Neural cell (in vitro differentiated cells): ENCODE measurements around the gene HDAC3. TPM values are rescaled to one million over a fixed set of nuclear protein-coding genes. Genes with fewer than 3 reads are reported as not detected.

Source experiments
- H2AFZ ChIP-seq: fragments of 200-600, 300-800 bp; sonication (generic), shearing (Covaris generic); 2 replicates; pipeline ENCODE4 v1.6.0; 2014; ENCODE audit warnings: low read depth, mild to moderate bottlenecking, antibody characterized with exemption, low read length, moderate library complexity
- H3F3A ChIP-seq: fragments of 200-600 bp; shearing (Covaris generic); 2 replicates; pipeline ENCODE4 v1.6.1; 2016; ENCODE audit warnings: mild to moderate bottlenecking, moderate library complexity, mixed read lengths, antibody characterized with exemption, low read length; ENCODE audit not compliant: insufficient read depth, poor library complexity, severe bottlenecking
- H3K27ac ChIP-seq: fragments of 200-600, 300-800 bp; sonication (generic), shearing (Covaris generic); 2 replicates; pipeline ENCODE4 v1.5.1; 2014; ENCODE audit warnings: mild to moderate bottlenecking, low read length, moderate library complexity
- H3K27me3 ChIP-seq: fragments of 300-800, 200-600 bp; sonication (generic), shearing (Covaris generic); 2 replicates; pipeline ENCODE4 v1.6.0; 2014; ENCODE audit warnings: mild to moderate bottlenecking, low read depth, low read length, moderate library complexity; ENCODE audit not compliant: insufficient read depth
- H3K36me3 ChIP-seq: fragments of 300-800, 200-600 bp; sonication (generic), shearing (Covaris generic); 2 replicates; pipeline ENCODE4 v1.5.1; 2014; ENCODE audit warnings: mild to moderate bottlenecking, antibody characterized with exemption, low read length, moderate library complexity; ENCODE audit not compliant: insufficient read depth
- H3K4me2 ChIP-seq: fragments of 300-800, 200-600 bp; sonication (generic), shearing (Covaris generic); 2 replicates; pipeline ENCODE4 v1.6.0; 2014; ENCODE audit warnings: mild to moderate bottlenecking, low read length
- H3K4me3 ChIP-seq: fragments of 300-800, 200-600 bp; sonication (generic), shearing (Covaris generic); 2 replicates; pipeline ENCODE4 v1.5.1; 2014; ENCODE audit warnings: mild to moderate bottlenecking, low read length, moderate library complexity
- H3K79me2 ChIP-seq: fragments of 200-600 bp; shearing (Covaris generic); replicated peaks from 2 replicates; pipeline ENCODE4 v1.6.0; 2014; ENCODE audit warnings: mild to moderate bottlenecking, low read length, moderate library complexity; ENCODE audit not compliant: insufficient read depth
- H3K9ac ChIP-seq: fragments of 300-800, 200-600 bp; sonication (generic), shearing (Covaris generic); 2 replicates; pipeline ENCODE4 v1.6.1; 2016; ENCODE audit warnings: mild to moderate bottlenecking, low read length, mixed read lengths
- H3K9me2 ChIP-seq: fragments of 200-600 bp; shearing (Covaris generic); 2 replicates; pipeline ENCODE4 v1.6.1; 2016; ENCODE audit warnings: mild to moderate bottlenecking, low read length, mixed read lengths; ENCODE audit not compliant: insufficient read depth
- H3K9me3 ChIP-seq: fragments of 200-600, 300-800 bp; sonication (generic), shearing (Covaris generic); 2 replicates; pipeline ENCODE4 v1.6.1; 2016; ENCODE audit warnings: mild to moderate bottlenecking, mixed run types, low read length, moderate library complexity, mixed read lengths
- H4K20me1 ChIP-seq: fragments of 200-600 bp; shearing (Covaris generic); 2 replicates; pipeline ENCODE4 v1.6.1; 2016; ENCODE audit warnings: mild to moderate bottlenecking, mixed run types; ENCODE audit not compliant: insufficient read depth
- CTCF ChIP-seq: fragments of 450-650 bp; IDR thresholded peaks from 2 replicates; pipeline ENCODE4 v1.5.1; 2014; ENCODE audit warnings: antibody characterized with exemption, mild to moderate bottlenecking, moderate library complexity; ENCODE audit not compliant: poor library complexity, severe bottlenecking
- EP300 ChIP-seq: fragments of 450-650 bp; conservative IDR thresholded peaks from 2 replicates; pipeline ENCODE4 v1.6.1; 2014; ENCODE audit warnings: antibody characterized with exemption, mild to moderate bottlenecking, moderate library complexity; ENCODE audit not compliant: poor library complexity, severe bottlenecking
- EZH2 ChIP-seq: fragments of 200-600, 300-800 bp; shearing (Covaris generic), sonication (generic); IDR thresholded peaks from 2 replicates; pipeline ENCODE4 v1.6.1; 2014; ENCODE audit warnings: antibody characterized with exemption, low read length, borderline replicate concordance, mild to moderate bottlenecking; ENCODE audit not compliant: insufficient read depth, poor library complexity, severe bottlenecking
- MXI1 ChIP-seq: fragments of 450-650 bp; conservative IDR thresholded peaks from 2 replicates; pipeline ENCODE4 v1.6.1; 2014; ENCODE audit warnings: antibody characterized with exemption, mild to moderate bottlenecking; ENCODE audit not compliant: poor library complexity, severe bottlenecking
- POLR2AphosphoS5 ChIP-seq: IDR thresholded peaks from 2 replicates; pipeline ENCODE4 v1.6.1; 2012
- RAD21 ChIP-seq: fragments of 450-650 bp; conservative IDR thresholded peaks from 2 replicates; pipeline ENCODE4 v1.6.1; 2014; ENCODE audit warnings: antibody characterized with exemption, mild to moderate bottlenecking, moderate library complexity
- REST ChIP-seq: IDR thresholded peaks from 2 replicates; pipeline ENCODE4 v1.6.1; 2012; ENCODE audit warnings: borderline replicate concordance
- SMC3 ChIP-seq: fragments of 450-650 bp; conservative IDR thresholded peaks from 2 replicates; pipeline ENCODE4 v1.6.1; 2014; ENCODE audit warnings: antibody characterized with exemption, mild to moderate bottlenecking, moderate library complexity; ENCODE audit not compliant: poor library complexity
- TAF1 ChIP-seq: IDR thresholded peaks from 2 replicates; pipeline ENCODE4 v1.6.1; 2012; ENCODE audit warnings: low read depth
- polyA plus RNA-seq: library from polyadenylated mRNA; depleted of rRNA; stranded (reverse); fragments of >200 nt; gene quantifications from 2 replicates; pipeline ENCODE4 v1.2.3, GENCODE V29; 2014

The HDAC3 gene
- polyA plus RNA-seq, 1 donor from 2014 or later = 115 TPM

DNA sequence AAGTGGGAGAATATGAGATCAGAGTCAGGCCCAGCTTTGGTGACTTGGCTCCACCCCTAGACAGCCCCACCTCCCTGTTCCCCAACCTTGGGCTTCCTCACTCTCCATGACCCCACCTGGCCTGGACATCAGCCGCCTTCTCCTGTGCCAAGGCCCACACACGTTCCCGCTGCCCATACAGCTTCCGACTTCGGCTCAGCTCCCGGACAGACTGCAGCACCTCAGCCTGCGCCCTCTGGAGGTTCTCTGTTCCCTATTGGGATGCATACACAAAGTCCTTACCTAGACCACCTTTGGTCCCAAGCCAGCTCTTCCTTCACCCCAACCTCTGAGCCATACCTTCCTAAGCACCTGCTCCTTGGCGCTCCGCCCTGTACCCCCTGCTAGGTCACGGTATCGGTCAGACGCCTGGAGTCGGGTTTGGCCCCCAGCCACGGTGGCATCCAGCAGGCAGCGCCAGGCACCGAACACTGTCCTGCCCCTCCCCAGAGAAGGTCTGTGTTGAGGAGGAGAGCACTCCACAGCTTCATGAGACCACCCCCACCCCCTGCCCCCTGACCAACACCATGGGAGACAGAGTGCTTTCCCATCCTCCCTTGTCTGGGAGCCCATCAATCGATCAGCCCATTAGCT is 12.5 kb upstream of the HDAC3 start:
- Histone ChIP-seq H2AFZ (no peak overlapping the region), H3K9me2 (no peaks in the 10 kb centered on the region), H3K9me3 (no peaks in the 10 kb centered on the region), H3K9ac (no peak overlapping the region), H3K4me3 (no peak overlapping the region), H3K4me2 (no peak overlapping the region), H3K36me3 (no peaks in the 10 kb centered on the region), H3F3A (no peaks in the 10 kb centered on the region), H3K79me2 (no peaks in the 10 kb centered on the region), H3K27me3 (peaks cover 5% of the 10 kb centered on the region), H3K27ac (no peak overlapping the region), H4K20me1 (no peaks in the 10 kb centered on the region)
- TF ChIP-seq SMC3 (no peak), CTCF (no peak), MXI1 (no peak), TAF1 (no peak), RAD21 (no peak), REST (no peak)

DNA sequence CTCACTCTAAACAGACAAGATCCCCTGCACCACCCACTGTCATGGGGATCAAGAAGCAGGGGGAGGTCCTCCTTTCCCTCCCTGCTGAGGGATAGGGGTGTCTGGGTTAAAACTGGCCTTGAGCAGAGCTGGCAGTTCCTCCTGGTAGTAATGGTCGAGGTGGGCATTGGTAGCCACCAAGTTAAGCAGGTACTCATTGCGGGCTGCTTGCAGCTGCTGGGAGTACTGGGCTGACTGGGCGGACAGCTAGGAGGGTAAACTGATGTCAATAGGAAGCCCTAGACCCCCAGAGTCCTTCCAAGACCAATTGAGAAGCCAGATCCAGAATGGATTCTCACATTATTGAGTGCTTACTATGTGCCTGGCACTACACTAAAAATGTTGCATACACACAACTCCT is 11.2 kb upstream of the HDAC3 start:
- H3K9me3 ChIP-seq = no peaks in the 10 kb centered on the region
- no peaks in the 10 kb centered on the region for H3K36me3 ChIP-seq
- H3K79me2 ChIP-seq = no peaks in the 10 kb centered on the region
- TF ChIP-seq RAD21 = no peak
- H3K9ac ChIP-seq = no peak overlapping the region
- H3F3A ChIP-seq = no peaks in the 10 kb centered on the region
- peaks cover 5% of the 10 kb centered on the region for H3K27me3 ChIP-seq
- no peak overlapping the region for H2AFZ ChIP-seq
- no peaks in the 10 kb centered on the region for H3K9me2 ChIP-seq
- no peak overlapping the region for H3K27ac ChIP-seq
- H3K4me3 ChIP-seq = no peak overlapping the region
- no peaks in the 10 kb centered on the region for H4K20me1 ChIP-seq
- no peak overlapping the region for H3K4me2 ChIP-seq

GRCh38 chr5:141647242-141647641 is 10.6 kb upstream of the HDAC3 start:
- no peaks in the 10 kb centered on the region for H3K9me2 ChIP-seq
- peaks cover 5% of the 10 kb centered on the region for H3K27me3 ChIP-seq
- H3K4me3 ChIP-seq = no peak overlapping the region
- no peaks in the 10 kb centered on the region for H4K20me1 ChIP-seq
- no peaks in the 10 kb centered on the region for H3K36me3 ChIP-seq
- TF ChIP-seq MXI1 (no peak), POLR2AphosphoS5 (no peak), EZH2 (no peak), RAD21 (no peak), CTCF (no peak), EP300 (no peak), REST (no peak), TAF1 (no peak), SMC3 (no peak)
- H3K9ac ChIP-seq = no peak overlapping the region
- no peaks in the 10 kb centered on the region for H3K9me3 ChIP-seq
- H3F3A ChIP-seq = no peaks in the 10 kb centered on the region
- no peaks in the 10 kb centered on the region for H3K79me2 ChIP-seq
- H3K4me2 ChIP-seq = no peak overlapping the region
- no peak overlapping the region for H3K27ac ChIP-seq
- H2AFZ ChIP-seq = no peak overlapping the region
